K562 (cell line): ENCODE data around the gene OR2B2. TPM values are rescaled to one million over a fixed set of nuclear protein-coding genes. Genes with fewer than 3 reads are reported as not detected.

ENCODE experiments used
- CBFB ChIP-seq: sonication (generic); formaldehyde crosslinking; IDR thresholded peaks from 2 replicates; pipeline ENCODE4 v1.4.0; 2020; ENCODE audit warnings: mild to moderate bottlenecking, missing genetic modification reagents
- CCAR2 ChIP-seq: fragments of 200-400 bp; formaldehyde crosslinking; IDR thresholded peaks from 2 replicates; pipeline ENCODE4 v1.6.1; 2017; ENCODE audit warnings: mild to moderate bottlenecking, low read depth, low read length
- CEBPG ChIP-seq, 3 experiments: fragments of 200-800 bp in 1 of 3; sonication (Bioruptor generic) in 1 of 3; sonication (generic) in 1 of 3; formaldehyde crosslinking in 1 of 3; IDR thresholded peaks in 2 of 3; conservative IDR thresholded peaks in 1 of 3; 2 replicates each; pipeline versions ENCODE4 v1.6.1 to v1.8.0; 2016 to 2022; ENCODE audit warnings: missing compliant biosample characterization in 2 of 3, missing genetic modification characterization in 2 of 3, mild to moderate bottlenecking in 1 of 3, missing genetic modification reagents in 1 of 3
- GABPB1 ChIP-seq: sonication (generic); formaldehyde crosslinking; IDR thresholded peaks from 2 replicates; pipeline ENCODE4 v1.8.0; 2022; ENCODE audit warnings: mild to moderate bottlenecking, missing genetic modification reagents
- KLF13 ChIP-seq: fragments of 450-650 bp; IDR thresholded peaks from 2 replicates; pipeline ENCODE4 v1.6.1; 2016; ENCODE audit warnings: missing genetic modification characterization, low read depth, mild to moderate bottlenecking, missing compliant biosample characterization, moderate library complexity, borderline replicate concordance
- MIER1 ChIP-seq: fragments of 450-650 bp; IDR thresholded peaks from 2 replicates; pipeline ENCODE4 v1.6.1; 2016; ENCODE audit warnings: antibody characterized with exemption, mild to moderate bottlenecking, low read depth
- NCOR1 ChIP-seq: fragments of 450-650 bp; IDR thresholded peaks from 2 replicates; pipeline ENCODE4 v1.6.1; 2016; ENCODE audit warnings: mild to moderate bottlenecking, moderate library complexity
- NFE2L1 ChIP-seq: fragments of 450-650 bp; IDR thresholded peaks from 2 replicates; pipeline ENCODE4 v1.6.1; 2016; ENCODE audit warnings: missing genetic modification characterization, low read depth, mild to moderate bottlenecking, missing compliant biosample characterization, moderate library complexity, borderline replicate concordance
- POLR2A ChIP-seq: fragments of 450-650 bp; conservative IDR thresholded peaks from 2 replicates; pipeline ENCODE4 v1.6.1; 2016
- PURB ChIP-seq: sonication (generic); formaldehyde crosslinking; IDR thresholded peaks from 2 replicates; pipeline ENCODE4 v1.9.0; 2021; ENCODE audit warnings: low read depth, mild to moderate bottlenecking, missing genetic modification reagents
- PYGO2 ChIP-seq: fragments of 450-650 bp; IDR thresholded peaks from 2 replicates; pipeline ENCODE4 v1.6.1; 2016; ENCODE audit warnings: mild to moderate bottlenecking, missing genetic modification characterization, moderate library complexity, missing compliant biosample characterization
- SMARCB1 ChIP-seq: IDR thresholded peaks from 2 replicates; pipeline ENCODE4 v1.6.1; 2011; ENCODE audit warnings: improper control_type of control experiment, low read depth; ENCODE audit not compliant: insufficient read length
- XRCC5 ChIP-seq: fragments of 200-400 bp; formaldehyde crosslinking; IDR thresholded peaks from 2 replicates; pipeline ENCODE4 v1.6.1; 2017; ENCODE audit warnings: low read depth, mild to moderate bottlenecking, low read length
- ZBTB8A ChIP-seq: fragments of 450-650 bp; IDR thresholded peaks from 2 replicates; pipeline ENCODE4 v1.6.1; 2018; ENCODE audit warnings: mild to moderate bottlenecking, moderate library complexity; ENCODE audit not compliant: partially characterized antibody
- ZNF232 ChIP-seq: sonication (generic); formaldehyde crosslinking; IDR thresholded peaks from 2 replicates; pipeline ENCODE4 v1.8.0; 2022; ENCODE audit warnings: mild to moderate bottlenecking, missing genetic modification reagents
- polyA plus RNA-seq, 8 experiments: library from polyadenylated mRNA; depleted of rRNA in 4 of 8; stranded (reverse) in 5 of 8; unstranded in 3 of 8; fragments of >200 nt; fragmentation: Nextera tagmentation in 2 of 8; fragmentation: Illumina TruSeq in 1 of 8; extraction: Ambion mirVana in 2 of 8; extraction: Trizol in 1 of 8; gene quantifications; 2 replicates each; pipeline versions ENCODE4 v1.2.1 to v1.2.3, GENCODE V29; 2011 to 2014; ENCODE audit warnings: inconsistent platforms in 1 of 8, missing spikeins in 1 of 8
- total RNA-seq, 7 experiments: library from RNA; depleted of rRNA in 6 of 7; stranded (reverse); fragments of >200 nt in 6 of 7; fragmentation: Illumina TruSeq in 2 of 7; extraction: Trizol in 2 of 7; gene quantifications; 2 replicates each; pipeline versions ENCODE4 v1.2.1 to v1.2.3, GENCODE V29; 2011 to 2021; ENCODE audit warnings: low replicate concordance in 1 of 7
- TF ChIP-seq, protein P1 (sequence below): fragments of 250-450 bp; sonication (Bioruptor Pico); IDR thresholded peaks from 2 replicates; pipeline ENCODE4 v1.5.0; 2020; ENCODE audit warnings: mild to moderate bottlenecking, borderline replicate concordance
- TF ChIP-seq, protein P2 (sequence below), 2 experiments: fragments of 200-800 bp in 1 of 2; sonication (Bioruptor generic) in 1 of 2; sonication (generic) in 1 of 2; formaldehyde crosslinking in 1 of 2; IDR thresholded peaks in 1 of 2; conservative IDR thresholded peaks in 1 of 2; 2 replicates each; pipeline versions ENCODE4 v1.5.0 to v1.6.1; 2016 to 2020; ENCODE audit warnings: missing compliant biosample characterization in 1 of 2, missing genetic modification characterization in 1 of 2, missing genetic modification reagents in 1 of 2

Gene OR2B2
- total and polyA plus RNA-seq, 9 of the 15 experiments (the other 6 are each of a cell fraction or from before 2014, with no cell fraction given), result 0.24 TPM; not detected in 8

DNA sequence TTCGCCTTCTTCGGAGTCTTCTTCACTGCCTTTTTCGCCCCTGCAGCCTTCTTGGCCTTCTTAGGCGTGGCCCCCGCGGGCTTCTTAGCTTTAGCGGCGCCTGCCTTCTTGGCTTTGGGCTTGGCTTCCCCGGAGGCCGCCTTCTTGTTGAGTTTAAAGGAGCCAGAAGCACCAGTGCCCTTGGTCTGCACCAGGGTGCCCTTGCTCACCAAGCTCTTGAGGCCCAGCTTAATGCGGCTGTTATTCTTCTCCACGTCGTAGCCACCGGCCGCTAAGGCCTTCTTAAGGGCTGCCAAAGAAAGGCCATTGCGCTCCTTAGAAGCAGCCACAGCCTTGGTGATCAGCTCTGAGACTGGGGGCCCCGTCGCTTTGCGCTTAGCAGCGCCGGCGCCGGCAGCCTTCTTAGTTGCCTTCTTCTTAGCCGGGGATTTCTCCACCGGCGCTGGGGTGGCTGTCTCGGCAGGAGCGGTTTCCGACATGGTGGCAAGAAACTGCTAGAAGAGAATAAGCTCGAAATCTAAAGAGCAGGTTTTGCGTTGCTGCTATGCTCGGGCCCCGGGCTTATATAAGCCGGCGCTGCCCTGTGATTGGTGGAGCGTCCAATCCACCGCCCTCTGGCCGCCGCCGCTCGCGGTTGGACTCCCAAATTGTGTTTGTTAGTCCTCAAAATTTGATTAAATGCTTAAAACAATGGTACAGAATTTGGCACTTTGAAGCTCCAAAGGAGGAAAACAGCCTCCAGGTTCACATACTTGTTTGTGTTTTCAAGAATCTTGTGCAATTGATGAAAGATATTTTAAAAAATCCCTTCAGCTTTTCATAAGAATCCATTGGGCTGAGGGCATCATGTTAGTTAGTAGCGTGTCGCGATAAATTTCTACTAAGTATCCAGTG is 44.9 kb downstream of the OR2B2 start (continued):
- no peak for TF ChIP-seq PYGO2
- no peak for TF ChIP-seq XRCC5
- TF ChIP-seq ZBTB8A, result no peak
- no peak for TF ChIP-seq NFE2L1
- TF ChIP-seq MIER1, result no peak
- no peak for TF ChIP-seq CBFB (CRISPR knock-in tag)
- no peak for TF ChIP-seq KLF13 (tag)
- TF ChIP-seq PURB (CRISPR knock-in tag), result no peak
- no peak for TF ChIP-seq SMARCB1
- no peak for TF ChIP-seq ZNF232
- peak; percentile 97 for TF ChIP-seq POLR2A
- TF ChIP-seq, protein P1, sequence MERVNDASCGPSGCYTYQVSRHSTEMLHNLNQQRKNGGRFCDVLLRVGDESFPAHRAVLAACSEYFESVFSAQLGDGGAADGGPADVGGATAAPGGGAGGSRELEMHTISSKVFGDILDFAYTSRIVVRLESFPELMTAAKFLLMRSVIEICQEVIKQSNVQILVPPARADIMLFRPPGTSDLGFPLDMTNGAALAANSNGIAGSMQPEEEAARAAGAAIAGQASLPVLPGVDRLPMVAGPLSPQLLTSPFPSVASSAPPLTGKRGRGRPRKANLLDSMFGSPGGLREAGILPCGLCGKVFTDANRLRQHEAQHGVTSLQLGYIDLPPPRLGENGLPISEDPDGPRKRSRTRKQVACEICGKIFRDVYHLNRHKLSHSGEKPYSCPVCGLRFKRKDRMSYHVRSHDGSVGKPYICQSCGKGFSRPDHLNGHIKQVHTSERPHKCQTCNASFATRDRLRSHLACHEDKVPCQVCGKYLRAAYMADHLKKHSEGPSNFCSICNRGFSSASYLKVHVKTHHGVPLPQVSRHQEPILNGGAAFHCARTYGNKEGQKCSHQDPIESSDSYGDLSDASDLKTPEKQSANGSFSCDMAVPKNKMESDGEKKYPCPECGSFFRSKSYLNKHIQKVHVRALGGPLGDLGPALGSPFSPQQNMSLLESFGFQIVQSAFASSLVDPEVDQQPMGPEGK (CRISPR knock-in tag), result no peak
- peak; percentile 29; the same call in 1 of the 2 replicates for TF ChIP-seq GABPB1 (CRISPR knock-in tag)
- TF ChIP-seq CEBPG (CRISPR knock-in tag; IDR thresholded peaks at IDR 0.05), result no peak
- TF ChIP-seq CEBPG (tag; conservative IDR thresholded peaks at IDR 0.05 in 1 of 2, IDR thresholded peaks at IDR 0.05 in 1 of 2), result no peak
- TF ChIP-seq NCOR1, result peak; percentile 42; the same call in 1 of the 2 replicates
- TF ChIP-seq CCAR2, result no peak
- TF ChIP-seq, protein P2, sequence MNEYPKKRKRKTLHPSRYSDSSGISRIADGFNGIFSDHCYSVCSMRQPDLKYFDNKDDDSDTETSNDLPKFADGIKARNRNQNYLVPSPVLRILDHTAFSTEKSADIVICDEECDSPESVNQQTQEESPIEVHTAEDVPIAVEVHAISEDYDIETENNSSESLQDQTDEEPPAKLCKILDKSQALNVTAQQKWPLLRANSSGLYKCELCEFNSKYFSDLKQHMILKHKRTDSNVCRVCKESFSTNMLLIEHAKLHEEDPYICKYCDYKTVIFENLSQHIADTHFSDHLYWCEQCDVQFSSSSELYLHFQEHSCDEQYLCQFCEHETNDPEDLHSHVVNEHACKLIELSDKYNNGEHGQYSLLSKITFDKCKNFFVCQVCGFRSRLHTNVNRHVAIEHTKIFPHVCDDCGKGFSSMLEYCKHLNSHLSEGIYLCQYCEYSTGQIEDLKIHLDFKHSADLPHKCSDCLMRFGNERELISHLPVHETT (CRISPR knock-in tag; conservative IDR thresholded peaks at IDR 0.05 in 1 of 2, IDR thresholded peaks at IDR 0.05 in 1 of 2), result no peak
